DND-41 (cell line): ENCODE data around the gene CENPX.

ENCODE experiments used
- ATAC-seq: fragments of 200-7000 bp; cut with Tn5 transposase; 3 replicates; pipeline ENCODE4 v1.9.1; 2021; ENCODE audit warnings: low read depth; ENCODE audit not compliant: insufficient read depth
- DNase-seq: peaks from one replicate; pipeline ENCODE4 v3.0.0-alpha.2; 2020
- H2AFZ ChIP-seq: 2 replicates; pipeline ENCODE4 v1.6.0; 2012; ENCODE audit warnings: low read depth, low read length
- H3K27ac ChIP-seq: 2 replicates; pipeline ENCODE4 v1.5.1; 2012; ENCODE audit warnings: low read length, inconsistent platforms
- H3K27me3 ChIP-seq: fragments of 200-600 bp; sonication (generic); 2 replicates; pipeline ENCODE4 v1.6.0; 2012; ENCODE audit warnings: low read length, mild to moderate bottlenecking, inconsistent platforms; ENCODE audit not compliant: insufficient read depth, poor library complexity
- H3K36me3 ChIP-seq: 2 replicates; pipeline ENCODE4 v1.5.1; 2012; ENCODE audit warnings: low read length, inconsistent platforms; ENCODE audit not compliant: insufficient read depth
- H3K4me1 ChIP-seq: 2 replicates; pipeline ENCODE4 v1.5.1; 2012; ENCODE audit warnings: mild to moderate bottlenecking, low read length; ENCODE audit not compliant: insufficient read depth
- H3K4me2 ChIP-seq: 2 replicates; pipeline ENCODE4 v1.6.0; 2012; ENCODE audit warnings: mild to moderate bottlenecking, moderate library complexity, low read length, inconsistent platforms; ENCODE audit not compliant: insufficient read depth
- H3K4me3 ChIP-seq, 2 experiments: fragments of 200-600 bp in 1 of 2; shearing (Covaris generic) in 1 of 2; 2 replicates each; pipeline ENCODE4 v1.5.1; 2012 to 2016; ENCODE audit warnings: inconsistent platforms in 2 of 2, low read length in 2 of 2, mild to moderate bottlenecking in 2 of 2, low read depth in 1 of 2, moderate library complexity in 1 of 2
- H3K79me2 ChIP-seq: 2 replicates; pipeline ENCODE4 v1.6.0; 2012; ENCODE audit warnings: low read length, inconsistent platforms; ENCODE audit not compliant: insufficient read depth
- H3K9ac ChIP-seq: 2 replicates; pipeline ENCODE4 v1.6.0; 2012; ENCODE audit warnings: low read depth, mild to moderate bottlenecking, inconsistent platforms, low read length, moderate library complexity
- H3K9me3 ChIP-seq: 2 replicates; pipeline ENCODE4 v1.5.1; 2012; ENCODE audit warnings: low read length, moderate library complexity, mild to moderate bottlenecking, inconsistent platforms; ENCODE audit not compliant: insufficient read depth, severe bottlenecking
- H4K20me1 ChIP-seq: 2 replicates; pipeline ENCODE4 v1.6.0; 2012; ENCODE audit warnings: low read length; ENCODE audit not compliant: insufficient read depth
- EZH2 ChIP-seq: IDR thresholded peaks from 3 replicates; pipeline ENCODE4 v1.6.1; 2012; ENCODE audit warnings: borderline replicate concordance, low read depth, mild to moderate bottlenecking, moderate library complexity, low read length, inconsistent platforms; ENCODE audit not compliant: severe bottlenecking
- TF ChIP-seq, protein P1 (sequence below): IDR thresholded peaks from 2 replicates; pipeline ENCODE4 v1.5.1; 2012; ENCODE audit warnings: borderline replicate concordance, low read length, moderate library complexity, mild to moderate bottlenecking; ENCODE audit not compliant: poor library complexity, severe bottlenecking; ENCODE audit errors: extremely low read depth

The CENPX gene

DNA sequence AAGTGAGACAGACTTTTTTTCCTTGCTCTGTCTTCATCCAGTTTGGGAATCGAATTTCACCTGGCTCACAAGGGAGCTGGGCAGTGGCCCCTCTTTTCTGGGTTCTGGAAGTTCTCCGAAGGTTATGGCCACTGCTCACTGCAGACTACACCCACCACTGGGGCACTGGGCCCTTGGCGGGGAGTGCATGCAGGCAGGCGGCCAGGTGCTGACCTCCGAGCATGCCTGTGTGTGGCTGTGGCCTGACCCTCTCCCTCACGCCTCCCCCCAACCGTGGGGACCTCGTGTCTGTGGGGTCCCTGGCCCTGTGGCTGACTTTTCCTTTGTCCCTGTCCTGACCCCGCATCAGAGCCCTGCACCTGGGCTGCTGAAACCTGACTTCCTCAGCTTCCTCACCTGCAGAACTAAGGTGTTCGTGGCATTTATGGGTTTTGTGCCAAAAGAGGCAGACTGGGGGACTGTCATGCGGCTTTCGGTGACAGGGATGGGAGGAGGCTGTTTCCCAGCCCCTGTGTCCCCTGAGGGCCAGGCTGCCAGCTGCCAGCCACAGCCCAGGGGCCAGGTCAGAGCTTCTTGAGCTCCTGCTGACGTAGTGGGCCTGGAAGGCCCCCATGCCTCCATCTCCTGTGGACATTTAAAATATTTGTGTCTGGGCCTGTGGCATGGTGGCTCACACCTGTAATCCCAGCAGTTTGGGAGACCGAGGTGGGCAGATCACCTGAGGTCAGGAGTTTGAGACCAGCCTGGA lies 23.8 kb downstream of the CENPX start:
- no peak for ATAC-seq
- Histone ChIP-seq H3K79me2 (no peaks in the 10 kb centered on the region), H3K4me2 (no peak overlapping the region), H3K4me1 (no peaks in the 10 kb centered on the region), H3K4me3 (no peak overlapping the region), H2AFZ (no peak overlapping the region), H3K27ac (no peak overlapping the region), H3K9ac (0 out of 2 replicates have a peak overlapping the region, but pooled peaks have one; percentile 21), H4K20me1 (peaks cover 4% of the 10 kb centered on the region; the same call in 1 of the 2 replicates), H3K27me3 (no peaks in the 10 kb centered on the region), H3K9me3 (no peaks in the 10 kb centered on the region), H3K36me3 (no peaks in the 10 kb centered on the region)
- no peak for TF ChIP-seq EZH2
- TF ChIP-seq, protein P1, sequence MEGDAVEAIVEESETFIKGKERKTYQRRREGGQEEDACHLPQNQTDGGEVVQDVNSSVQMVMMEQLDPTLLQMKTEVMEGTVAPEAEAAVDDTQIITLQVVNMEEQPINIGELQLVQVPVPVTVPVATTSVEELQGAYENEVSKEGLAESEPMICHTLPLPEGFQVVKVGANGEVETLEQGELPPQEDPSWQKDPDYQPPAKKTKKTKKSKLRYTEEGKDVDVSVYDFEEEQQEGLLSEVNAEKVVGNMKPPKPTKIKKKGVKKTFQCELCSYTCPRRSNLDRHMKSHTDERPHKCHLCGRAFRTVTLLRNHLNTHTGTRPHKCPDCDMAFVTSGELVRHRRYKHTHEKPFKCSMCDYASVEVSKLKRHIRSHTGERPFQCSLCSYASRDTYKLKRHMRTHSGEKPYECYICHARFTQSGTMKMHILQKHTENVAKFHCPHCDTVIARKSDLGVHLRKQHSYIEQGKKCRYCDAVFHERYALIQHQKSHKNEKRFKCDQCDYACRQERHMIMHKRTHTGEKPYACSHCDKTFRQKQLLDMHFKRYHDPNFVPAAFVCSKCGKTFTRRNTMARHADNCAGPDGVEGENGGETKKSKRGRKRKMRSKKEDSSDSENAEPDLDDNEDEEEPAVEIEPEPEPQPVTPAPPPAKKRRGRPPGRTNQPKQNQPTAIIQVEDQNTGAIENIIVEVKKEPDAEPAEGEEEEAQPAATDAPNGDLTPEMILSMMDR, result no peak
- DNase-seq, result no peak

- H2AFZ ChIP-seq, result no peak overlapping the region
- no peaks in the 10 kb centered on the region for H3K79me2 ChIP-seq
- TF ChIP-seq, protein P1, result no peak
- TF ChIP-seq EZH2, result no peak
- no peak for ATAC-seq
- no peak overlapping the region for H3K4me2 ChIP-seq
- no peaks in the 10 kb centered on the region for H3K9me3 ChIP-seq
- H3K9ac ChIP-seq, result no peak overlapping the region
- DNase-seq, result no peak
- H3K27ac ChIP-seq, result no peak overlapping the region
- no peaks in the 10 kb centered on the region for H3K4me1 ChIP-seq
- peaks cover 4% of the 10 kb centered on the region; the same call in 1 of the 2 replicates for H4K20me1 ChIP-seq
- H3K36me3 ChIP-seq, result no peaks in the 10 kb centered on the region
- H3K27me3 ChIP-seq, result no peaks in the 10 kb centered on the region
- H3K4me3 ChIP-seq, result no peak overlapping the region
These were observed 24.5 kb downstream of the CENPX start for GRCh38 chr17:81998212-81998611.

GRCh38 chr17:81996757-81997441 lies 25.8 kb downstream of the CENPX start:
- Histone ChIP-seq H3K4me3 (no peak overlapping the region), H3K9ac (no peak overlapping the region), H4K20me1 (peaks cover 7% of the 10 kb centered on the region), H3K27me3 (no peaks in the 10 kb centered on the region), H3K4me1 (no peaks in the 10 kb centered on the region), H2AFZ (no peak overlapping the region), H3K4me2 (no peak overlapping the region), H3K27ac (no peak overlapping the region), H3K9me3 (no peaks in the 10 kb centered on the region), H3K79me2 (no peaks in the 10 kb centered on the region), H3K36me3 (no peaks in the 10 kb centered on the region)
- TF ChIP-seq, protein P1, result no peak
- no peak for TF ChIP-seq EZH2
- ATAC-seq (no peak), DNase-seq (no peak)
